VCaP (cell line): ENCODE measurements around the gene GABARAPL2.
A peak's percentile ranks its signal among the peaks of the same experiment; 100 is the strongest.

Experiments
- H3K27ac ChIP-seq: fragments of 450-650 bp; 2 replicates; pipeline ENCODE4 v1.5.1; 2017
- TF ChIP-seq, protein P1 (sequence below): fragments of 450-650 bp; conservative IDR thresholded peaks from 2 replicates; pipeline ENCODE4 v1.5.1; 2017; ENCODE audit warnings: mild to moderate bottlenecking, moderate library complexity

GABARAPL2 gene, protein sequence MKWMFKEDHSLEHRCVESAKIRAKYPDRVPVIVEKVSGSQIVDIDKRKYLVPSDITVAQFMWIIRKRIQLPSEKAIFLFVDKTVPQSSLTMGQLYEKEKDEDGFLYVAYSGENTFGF

DNA sequence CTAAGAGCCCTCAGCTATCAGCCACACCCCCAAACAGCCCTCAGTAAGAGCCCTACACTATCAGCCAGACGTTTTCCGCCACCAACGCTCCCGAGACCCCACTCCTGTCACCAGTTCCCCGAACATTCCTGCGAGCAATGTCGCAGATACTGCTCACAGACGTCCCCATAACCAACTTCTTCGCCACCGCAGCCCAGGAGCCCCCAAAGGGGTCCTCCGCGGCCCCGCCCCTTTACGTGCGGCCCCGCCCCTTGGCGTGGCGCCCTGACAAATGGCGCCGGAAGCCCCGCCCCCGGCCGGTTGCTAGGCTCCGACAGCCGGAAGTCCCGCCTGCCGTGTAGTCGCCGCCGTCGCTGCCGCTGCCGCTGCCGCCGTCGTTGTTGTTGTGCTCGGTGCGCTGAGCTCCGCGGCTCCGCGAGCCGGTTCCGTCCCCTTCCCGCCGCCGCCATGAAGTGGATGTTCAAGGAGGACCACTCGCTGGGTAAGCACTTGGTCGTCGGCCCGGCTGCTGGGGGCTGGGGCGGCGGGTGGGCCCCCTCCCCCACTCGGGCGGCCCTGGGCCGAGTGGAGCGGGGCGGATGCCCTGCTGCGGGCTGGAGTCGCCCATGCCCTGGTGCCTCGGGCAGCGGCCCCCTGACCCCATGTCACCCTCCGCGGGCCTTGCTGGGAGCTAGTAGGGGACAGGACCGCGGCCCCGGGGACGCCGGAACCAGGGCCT, at the start of gene GABARAPL2:
GABARAPL2 (plus strand) TSS at position 340 of the 718 bp plus-strand sequence; CDS start at position 448, 108 bp downstream.
- TF ChIP-seq, protein P1, sequence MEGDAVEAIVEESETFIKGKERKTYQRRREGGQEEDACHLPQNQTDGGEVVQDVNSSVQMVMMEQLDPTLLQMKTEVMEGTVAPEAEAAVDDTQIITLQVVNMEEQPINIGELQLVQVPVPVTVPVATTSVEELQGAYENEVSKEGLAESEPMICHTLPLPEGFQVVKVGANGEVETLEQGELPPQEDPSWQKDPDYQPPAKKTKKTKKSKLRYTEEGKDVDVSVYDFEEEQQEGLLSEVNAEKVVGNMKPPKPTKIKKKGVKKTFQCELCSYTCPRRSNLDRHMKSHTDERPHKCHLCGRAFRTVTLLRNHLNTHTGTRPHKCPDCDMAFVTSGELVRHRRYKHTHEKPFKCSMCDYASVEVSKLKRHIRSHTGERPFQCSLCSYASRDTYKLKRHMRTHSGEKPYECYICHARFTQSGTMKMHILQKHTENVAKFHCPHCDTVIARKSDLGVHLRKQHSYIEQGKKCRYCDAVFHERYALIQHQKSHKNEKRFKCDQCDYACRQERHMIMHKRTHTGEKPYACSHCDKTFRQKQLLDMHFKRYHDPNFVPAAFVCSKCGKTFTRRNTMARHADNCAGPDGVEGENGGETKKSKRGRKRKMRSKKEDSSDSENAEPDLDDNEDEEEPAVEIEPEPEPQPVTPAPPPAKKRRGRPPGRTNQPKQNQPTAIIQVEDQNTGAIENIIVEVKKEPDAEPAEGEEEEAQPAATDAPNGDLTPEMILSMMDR = no peak
- peak within 1 kb of the TSS; percentile 71 for H3K27ac ChIP-seq

DNA sequence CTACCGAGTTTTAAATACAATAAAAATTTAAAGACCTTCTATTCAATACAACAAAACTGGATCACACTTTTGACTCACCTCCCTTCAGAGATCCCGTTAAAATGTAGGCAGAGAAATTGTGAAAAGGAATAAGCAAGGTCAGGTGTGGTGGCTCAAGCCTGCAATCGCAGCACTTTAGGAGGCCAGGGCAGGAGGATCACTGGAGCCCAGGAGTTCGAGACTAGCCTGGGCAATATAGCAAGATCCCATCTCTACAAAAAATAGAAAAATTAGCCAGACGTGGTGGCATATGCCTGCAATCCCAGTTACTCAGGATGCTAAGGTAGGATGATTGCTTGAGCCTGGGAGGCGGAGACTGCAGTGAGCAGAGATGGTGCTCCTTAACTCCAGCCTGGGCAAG, 47.0 kb upstream of the GABARAPL2 start:
- TF ChIP-seq, protein P1 = no peak

DNA sequence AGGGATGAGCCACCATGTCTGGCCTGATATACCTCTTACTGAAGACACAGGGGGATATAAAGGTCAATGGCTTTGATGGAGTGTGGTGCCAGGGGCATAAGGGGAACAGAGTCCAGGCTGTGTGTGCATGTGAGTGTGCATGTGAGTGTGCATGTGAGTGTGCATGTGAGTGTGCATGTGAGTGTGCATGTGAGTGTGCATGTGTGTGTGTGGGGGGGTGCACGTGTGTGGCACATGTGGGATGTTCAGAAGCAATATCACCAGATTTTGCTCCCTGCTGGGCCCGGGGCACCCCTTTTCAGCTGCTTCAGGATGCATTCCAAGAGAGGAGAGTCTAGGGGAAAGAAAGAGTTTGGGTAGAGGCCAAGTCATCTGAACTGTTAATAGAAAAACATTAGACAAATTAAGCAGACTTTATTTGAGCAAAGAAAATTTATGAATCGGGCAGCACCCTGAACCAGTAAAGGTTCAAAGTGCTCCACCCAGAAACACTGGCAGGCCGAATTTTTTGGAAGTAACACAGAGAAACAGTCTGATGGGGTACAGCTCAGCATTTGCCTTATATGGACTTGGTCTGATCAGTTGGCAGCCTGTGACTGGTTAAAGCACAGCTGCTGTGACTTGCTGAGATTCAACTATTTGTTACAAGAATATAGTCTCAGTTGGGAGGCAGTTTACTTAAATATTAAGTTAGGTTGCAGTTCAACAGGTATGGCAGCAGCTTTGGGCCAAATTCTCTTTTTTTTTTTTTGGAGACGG, 40.0 kb upstream of the GABARAPL2 start:
- TF ChIP-seq, protein P1 = no peak
- no peak overlapping the region for H3K27ac ChIP-seq

More for the DNA sequence above, 47.0 kb upstream of the GABARAPL2 start:
- H3K27ac ChIP-seq = no peak overlapping the region

DNA sequence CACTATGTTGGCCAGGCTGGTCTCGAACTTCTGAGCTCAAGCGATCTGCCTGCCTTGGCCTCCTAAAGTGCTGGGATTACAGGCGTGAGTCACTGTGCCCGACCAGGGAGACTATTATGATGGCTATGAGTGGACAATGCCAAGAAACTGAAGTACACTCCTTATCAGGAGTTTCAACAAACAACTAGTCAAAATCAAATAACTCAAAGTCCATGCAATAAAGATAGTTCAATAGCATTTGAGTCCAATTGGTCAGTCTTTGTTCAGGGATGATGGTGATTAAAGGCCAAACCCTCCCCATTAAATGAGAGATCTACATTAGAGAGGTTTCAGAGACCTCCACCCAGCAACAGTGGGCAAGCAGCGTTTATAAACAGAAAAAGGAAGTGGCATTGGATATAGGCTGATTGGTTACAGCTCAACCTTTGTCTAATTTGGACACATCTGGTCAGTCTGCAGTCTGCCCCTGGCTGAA, 38.3 kb upstream of the GABARAPL2 start:
- TF ChIP-seq, protein P1 = no peak
- H3K27ac ChIP-seq = no peak overlapping the region

DNA sequence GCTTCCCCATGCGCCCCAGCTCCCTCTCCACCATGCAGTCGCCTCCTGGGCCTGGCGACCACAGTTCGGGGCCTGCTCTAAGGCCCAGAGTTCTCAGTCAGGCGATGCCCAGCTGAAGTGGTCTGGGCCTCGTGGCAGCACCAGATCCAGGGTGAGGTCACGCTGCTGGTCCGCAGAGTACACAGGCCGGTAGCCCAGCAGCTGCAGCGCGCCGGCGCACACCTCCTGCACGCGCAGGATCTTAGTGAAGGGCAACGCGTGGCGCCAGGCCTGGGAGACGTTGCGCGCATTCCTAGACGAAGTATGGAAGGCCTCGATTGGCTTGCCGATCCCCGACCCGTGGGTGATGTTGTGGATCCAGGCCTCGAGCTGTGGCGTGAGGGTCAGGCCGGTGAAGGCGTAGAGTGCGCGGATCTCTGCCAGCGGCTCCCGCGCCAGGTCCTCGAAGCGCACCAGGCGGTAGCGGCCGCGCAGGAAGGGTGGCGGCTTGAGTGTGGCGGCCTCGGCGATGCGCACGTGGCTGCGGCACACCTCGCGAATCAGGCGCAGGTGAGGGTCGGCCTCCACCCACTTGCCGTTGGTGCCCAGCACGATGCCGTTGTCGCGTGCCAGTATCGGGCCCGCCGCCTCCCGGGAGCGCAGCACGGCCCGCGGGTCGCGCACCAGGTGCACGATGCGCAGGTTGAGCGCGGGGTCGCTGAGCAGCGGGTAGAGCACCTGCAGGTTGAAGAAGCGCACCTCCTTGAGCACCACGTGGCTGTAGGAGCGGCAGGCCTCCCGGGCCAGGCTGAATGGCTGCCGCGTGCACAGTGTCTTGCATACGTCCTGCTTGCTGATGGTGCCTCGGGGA, 36.9 kb upstream of the GABARAPL2 start:
- no peak overlapping the region for H3K27ac ChIP-seq
- TF ChIP-seq, protein P1 = no peak

DNA sequence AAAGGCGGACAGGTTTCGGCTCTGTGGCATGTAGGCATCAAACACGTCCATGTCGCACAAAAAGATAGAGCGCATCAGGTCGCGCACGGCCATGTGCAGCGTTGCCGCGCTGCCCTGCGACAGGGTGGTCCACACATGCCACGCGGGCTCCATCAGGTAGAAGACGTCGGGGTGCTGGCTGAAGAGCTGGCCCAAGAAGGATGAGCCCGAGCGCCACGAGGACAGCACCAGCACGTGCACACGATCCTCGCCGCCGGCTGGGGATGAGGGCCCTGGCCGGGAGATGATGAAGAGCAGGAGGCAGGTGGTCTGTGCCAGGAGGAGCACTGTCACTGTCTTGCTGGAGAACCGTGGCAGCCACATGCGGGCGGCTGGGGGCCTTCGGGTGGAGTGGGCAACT, 36.2 kb upstream of the GABARAPL2 start:
- TF ChIP-seq, protein P1 = no peak
- no peak overlapping the region for H3K27ac ChIP-seq
